HG03045 (cell line): ENCODE measurements around the gene STAG1.
"Not testable (repeated sequence)": the region's sequence is repeated elsewhere in the genome, so short reads cannot be mapped to it uniquely, and the experiment has no call there.

ENCODE experiments used
- ATAC-seq: cut with Tn5 transposase; IDR thresholded peaks from one replicate; pipeline ENCODE4 v1.9.1; 2021; ENCODE audit warnings: mild to moderate bottlenecking, moderate library complexity; ENCODE audit not compliant: unreplicated experiment

Gene STAG1

GRCh38 chr3:136749091-136749490 lies 3.1 kb downstream of the STAG1 start:
- ATAC-seq: no peak

GRCh38 chr3:136745916-136746315 lies 6.3 kb downstream of the STAG1 start:
- ATAC-seq: no peak

GRCh38 chr3:136741063-136741462 lies 11.1 kb downstream of the STAG1 start:
- ATAC-seq: no peak

- ATAC-seq: no peak
Measured at GRCh38 chr3:136740351-136740958, 11.7 kb downstream of the STAG1 start.

- not testable (repeated sequence) for ATAC-seq
Measured at GRCh38 chr3:136736950-136737349, 15.2 kb downstream of the STAG1 start.

- ATAC-seq: no peak
Measured at GRCh38 chr3:136735103-136735502, 17.1 kb downstream of the STAG1 start.

- ATAC-seq: no peak
Measured at GRCh38 chr3:136734382-136735070, 17.7 kb downstream of the STAG1 start.

- ATAC-seq: no peak
Measured at GRCh38 chr3:136733317-136733833, 18.8 kb downstream of the STAG1 start.

- ATAC-seq: no peak
Measured at GRCh38 chr3:136731274-136731884, 20.8 kb downstream of the STAG1 start.

- ATAC-seq: no peak
Measured at GRCh38 chr3:136730595-136731273, 21.4 kb downstream of the STAG1 start.

GRCh38 chr3:136728918-136729317 lies 23.3 kb downstream of the STAG1 start:
- no peak for ATAC-seq

GRCh38 chr3:136728473-136728872 lies 23.7 kb downstream of the STAG1 start:
- ATAC-seq: no peak

- no peak for ATAC-seq
Measured at GRCh38 chr3:136725468-136725867, 26.7 kb downstream of the STAG1 start.

- ATAC-seq: not testable (repeated sequence)
Measured at GRCh38 chr3:136722916-136723315, 29.3 kb downstream of the STAG1 start.

- ATAC-seq: not testable (repeated sequence)
Measured at GRCh38 chr3:136722399-136722798, 29.8 kb downstream of the STAG1 start.

GRCh38 chr3:136720091-136720490 lies 32.1 kb downstream of the STAG1 start:
- no peak for ATAC-seq

GRCh38 chr3:136716629-136717028 lies 35.5 kb downstream of the STAG1 start:
- no peak for ATAC-seq

- no peak for ATAC-seq
Measured at GRCh38 chr3:136714020-136714419, 38.2 kb downstream of the STAG1 start.

- ATAC-seq: no peak
Measured at GRCh38 chr3:136712941-136713340, 39.2 kb downstream of the STAG1 start.

GRCh38 chr3:136711888-136712287 lies 40.3 kb downstream of the STAG1 start:
- not testable (repeated sequence) for ATAC-seq

GRCh38 chr3:136711277-136711676 lies 40.9 kb downstream of the STAG1 start:
- no peak for ATAC-seq
